ENCODE data around the gene SLC27A1. TPM values are rescaled to one million over a fixed set of nuclear protein-coding genes. Genes with fewer than 3 reads are reported as not detected.

SLC27A1 gene
- total and polyA plus RNA-seq, 9 of the 15 experiments (the other 6 are each of a cell fraction or from before 2014, with no cell fraction given) = 0.06 to 3.0 (median 1.1) TPM

DNA sequence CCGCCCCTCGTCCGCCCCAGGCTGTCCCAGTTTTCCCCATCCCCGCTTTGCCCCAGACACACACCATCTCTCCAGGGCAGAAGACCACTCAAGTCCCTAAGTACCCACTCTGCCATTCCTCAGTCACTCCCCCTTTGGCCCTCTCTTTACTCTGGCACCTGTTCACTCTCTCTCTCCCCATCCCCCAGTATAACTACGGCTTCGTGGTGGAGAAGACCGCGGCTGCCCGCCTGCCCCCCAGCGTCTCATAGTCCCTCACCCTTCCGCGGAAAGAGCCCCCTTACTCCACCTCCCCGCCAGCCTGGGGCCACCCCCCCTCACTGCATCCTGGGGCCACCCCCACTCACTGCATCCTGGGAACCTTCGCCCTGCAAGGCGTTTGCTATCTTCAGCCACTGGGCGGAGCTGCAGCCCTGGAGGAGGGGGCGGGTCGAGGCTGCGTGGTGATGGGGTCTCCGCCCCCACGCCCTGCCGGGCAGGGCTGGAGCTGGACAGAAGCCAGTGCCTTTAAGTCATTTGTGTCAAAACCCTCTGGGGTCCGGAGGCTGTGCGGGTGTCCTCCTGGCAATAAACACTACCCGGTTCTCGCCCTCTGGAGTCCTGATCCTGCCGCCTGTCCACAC, 45.5 kb upstream of the SLC27A1 start (continued):
- TF ChIP-seq, protein P1, sequence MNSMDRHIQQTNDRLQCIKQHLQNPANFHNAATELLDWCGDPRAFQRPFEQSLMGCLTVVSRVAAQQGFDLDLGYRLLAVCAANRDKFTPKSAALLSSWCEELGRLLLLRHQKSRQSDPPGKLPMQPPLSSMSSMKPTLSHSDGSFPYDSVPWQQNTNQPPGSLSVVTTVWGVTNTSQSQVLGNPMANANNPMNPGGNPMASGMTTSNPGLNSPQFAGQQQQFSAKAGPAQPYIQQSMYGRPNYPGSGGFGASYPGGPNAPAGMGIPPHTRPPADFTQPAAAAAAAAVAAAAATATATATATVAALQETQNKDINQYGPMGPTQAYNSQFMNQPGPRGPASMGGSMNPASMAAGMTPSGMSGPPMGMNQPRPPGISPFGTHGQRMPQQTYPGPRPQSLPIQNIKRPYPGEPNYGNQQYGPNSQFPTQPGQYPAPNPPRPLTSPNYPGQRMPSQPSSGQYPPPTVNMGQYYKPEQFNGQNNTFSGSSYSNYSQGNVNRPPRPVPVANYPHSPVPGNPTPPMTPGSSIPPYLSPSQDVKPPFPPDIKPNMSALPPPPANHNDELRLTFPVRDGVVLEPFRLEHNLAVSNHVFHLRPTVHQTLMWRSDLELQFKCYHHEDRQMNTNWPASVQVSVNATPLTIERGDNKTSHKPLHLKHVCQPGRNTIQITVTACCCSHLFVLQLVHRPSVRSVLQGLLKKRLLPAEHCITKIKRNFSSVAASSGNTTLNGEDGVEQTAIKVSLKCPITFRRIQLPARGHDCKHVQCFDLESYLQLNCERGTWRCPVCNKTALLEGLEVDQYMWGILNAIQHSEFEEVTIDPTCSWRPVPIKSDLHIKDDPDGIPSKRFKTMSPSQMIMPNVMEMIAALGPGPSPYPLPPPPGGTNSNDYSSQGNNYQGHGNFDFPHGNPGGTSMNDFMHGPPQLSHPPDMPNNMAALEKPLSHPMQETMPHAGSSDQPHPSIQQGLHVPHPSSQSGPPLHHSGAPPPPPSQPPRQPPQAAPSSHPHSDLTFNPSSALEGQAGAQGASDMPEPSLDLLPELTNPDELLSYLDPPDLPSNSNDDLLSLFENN (IDR thresholded peaks at IDR 0.05; ENCODE audit: low read depth in 2 of 2, low read length in 2 of 2) = no peak
- TF ChIP-seq HCFC1 (IDR thresholded peaks at IDR 0.05; ENCODE audit: low read depth, low read length) (0 out of 2 replicates have a peak, but pooled peaks have one; percentile 28), TCF15 (CRISPR knock-in tag; IDR thresholded peaks at IDR 0.05) (no peak), GABPA (tag; conservative IDR thresholded peaks at IDR 0.05; ENCODE audit: low read depth) (no peak), KLF1 (tag; IDR thresholded peaks at IDR 0.05) (no peak), TRIM28 (IDR thresholded peaks at IDR 0.05) (no peak), HMBOX1 (IDR thresholded peaks at IDR 0.05) (no peak), MED1 (CRISPR knock-in tag; IDR thresholded peaks at IDR 0.05; ENCODE audit: borderline replicate concordance) (no peak), ZNF274 (IDR thresholded peaks at IDR 0.05; ENCODE audit: borderline replicate concordance, low read depth, low read length) (no peak), ERF (CRISPR knock-in tag; IDR thresholded peaks at IDR 0.05) (no peak), ZFPM2 (CRISPR knock-in tag; IDR thresholded peaks at IDR 0.05) (no peak), ZNF586 (CRISPR knock-in tag; conservative IDR thresholded peaks at IDR 0.05) (no peak), ZNF124 (CRISPR knock-in tag; IDR thresholded peaks at IDR 0.05) (no peak), CREM (IDR thresholded peaks at IDR 0.05; ENCODE audit: low read depth) (peak; percentile 76; the same call in 1 of the 2 replicates), XRCC5 (IDR thresholded peaks at IDR 0.05; ENCODE audit: low read depth, low read length) (0 out of 2 replicates have a peak, but pooled peaks have one; percentile 69), TCF7 (IDR thresholded peaks at IDR 0.05; ENCODE audit: borderline replicate concordance) (no peak), MAZ (CRISPR knock-in tag; conservative IDR thresholded peaks at IDR 0.05 in 1 of 2, IDR thresholded peaks at IDR 0.05 in 1 of 2) (peak in 1 of 2 experiments; percentile 89; a peak in 2 of 4 replicates), MTA2 (IDR thresholded peaks at IDR 0.05; ENCODE audit: low read depth) (no peak), TAF15 (IDR thresholded peaks at IDR 0.05; ENCODE audit: low read depth, low read length) (no peak)
- TF ChIP-seq, protein P2, sequence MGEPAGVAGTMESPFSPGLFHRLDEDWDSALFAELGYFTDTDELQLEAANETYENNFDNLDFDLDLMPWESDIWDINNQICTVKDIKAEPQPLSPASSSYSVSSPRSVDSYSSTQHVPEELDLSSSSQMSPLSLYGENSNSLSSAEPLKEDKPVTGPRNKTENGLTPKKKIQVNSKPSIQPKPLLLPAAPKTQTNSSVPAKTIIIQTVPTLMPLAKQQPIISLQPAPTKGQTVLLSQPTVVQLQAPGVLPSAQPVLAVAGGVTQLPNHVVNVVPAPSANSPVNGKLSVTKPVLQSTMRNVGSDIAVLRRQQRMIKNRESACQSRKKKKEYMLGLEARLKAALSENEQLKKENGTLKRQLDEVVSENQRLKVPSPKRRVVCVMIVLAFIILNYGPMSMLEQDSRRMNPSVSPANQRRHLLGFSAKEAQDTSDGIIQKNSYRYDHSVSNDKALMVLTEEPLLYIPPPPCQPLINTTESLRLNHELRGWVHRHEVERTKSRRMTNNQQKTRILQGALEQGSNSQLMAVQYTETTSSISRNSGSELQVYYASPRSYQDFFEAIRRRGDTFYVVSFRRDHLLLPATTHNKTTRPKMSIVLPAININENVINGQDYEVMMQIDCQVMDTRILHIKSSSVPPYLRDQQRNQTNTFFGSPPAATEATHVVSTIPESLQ (CRISPR knock-in tag; IDR thresholded peaks at IDR 0.05) = no peak
- TF ChIP-seq, protein P3, sequence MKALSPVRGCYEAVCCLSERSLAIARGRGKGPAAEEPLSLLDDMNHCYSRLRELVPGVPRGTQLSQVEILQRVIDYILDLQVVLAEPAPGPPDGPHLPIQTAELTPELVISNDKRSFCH (CRISPR knock-in tag; IDR thresholded peaks at IDR 0.05) = no peak
- TF ChIP-seq, protein P3 (tag; IDR thresholded peaks at IDR 0.05) = no peak
